Dermis blood vessel endothelial cell (primary cell): Measurements from ENCODE around the gene GM2A. TPM values are rescaled to one million over a fixed set of nuclear protein-coding genes. Genes with fewer than 3 reads are reported as not detected.
A peak's percentile ranks its signal among the peaks of the same experiment; 100 is the strongest.

ENCODE experiments used
- DNase-seq: peaks from one replicate; pipeline ENCODE4 v3.0.0; 2010
- total RNA-seq: library from RNA; depleted of rRNA; stranded (reverse); fragments of >200 nt; gene quantifications from 2 replicates; pipeline ENCODE4 v1.2.3, GENCODE V29; 2014

Gene GM2A
- total RNA-seq, result 15.5 and 18.0 TPM in 2 replicates

- DNase-seq, result peak; percentile 100
Measured at GRCh38 chr5:151252762-151253604, at the start of gene GM2A. GM2A (plus strand) TSS chr5:151253185; CDS start chr5:151253217, 32 bp downstream.

GRCh38 chr5:151204051-151204450 is 48.9 kb upstream of the GM2A start:
- no peak for DNase-seq

- DNase-seq, result no peak
Measured at GRCh38 chr5:151205411-151205810, 47.6 kb upstream of the GM2A start.

GRCh38 chr5:151208481-151208914 is 44.5 kb upstream of the GM2A start:
- DNase-seq, result no peak

GRCh38 chr5:151212406-151212798 is 40.6 kb upstream of the GM2A start:
- DNase-seq, result no peak

GRCh38 chr5:151213803-151214613 is 39.0 kb upstream of the GM2A start:
- DNase-seq, result peak; percentile 24

GRCh38 chr5:151214614-151215545 is 38.1 kb upstream of the GM2A start:
- DNase-seq, result no peak

- no peak for DNase-seq
Measured at GRCh38 chr5:151215546-151215880, 37.5 kb upstream of the GM2A start.

GRCh38 chr5:151216781-151217180 is 36.2 kb upstream of the GM2A start:
- DNase-seq, result no peak

- no peak for DNase-seq
Measured at GRCh38 chr5:151218177-151218576, 34.8 kb upstream of the GM2A start.

GRCh38 chr5:151219138-151219537 is 33.8 kb upstream of the GM2A start:
- DNase-seq, result no peak

- DNase-seq, result no peak
Measured at GRCh38 chr5:151219789-151220188, 33.2 kb upstream of the GM2A start.

GRCh38 chr5:151221574-151221973 is 31.4 kb upstream of the GM2A start:
- peak; percentile 37 for DNase-seq

GRCh38 chr5:151222054-151222789 is 30.8 kb upstream of the GM2A start:
- no peak for DNase-seq

GRCh38 chr5:151222790-151223446 is 30.1 kb upstream of the GM2A start:
- no peak for DNase-seq

- peak; percentile 86 for DNase-seq
Measured at GRCh38 chr5:151223447-151224264, 29.3 kb upstream of the GM2A start, which contains the start of gene CCDC69. CCDC69 (minus strand) TSS chr5:151224092; CDS start chr5:151223970, 122 bp downstream.

GRCh38 chr5:151224372-151224771 is 28.6 kb upstream of the GM2A start:
- no peak for DNase-seq

GRCh38 chr5:151225071-151225470 is 27.9 kb upstream of the GM2A start:
- DNase-seq, result no peak

- DNase-seq, result no peak
Measured at GRCh38 chr5:151225475-151225874, 27.5 kb upstream of the GM2A start.

- no peak for DNase-seq
Measured at GRCh38 chr5:151227918-151228447, 25.0 kb upstream of the GM2A start.
